Nephron (organoid): ENCODE data around the gene PCCA.

ENCODE experiments used
- H3K27ac Mint-ChIP-seq, 3 experiments: 2 replicates each; pipeline ENCODE4 v1.8.0; 2020; ENCODE audit warnings: mixed read lengths in 3 of 3, mild to moderate bottlenecking in 2 of 3, moderate library complexity in 1 of 3
- H3K27me3 Mint-ChIP-seq: 2 replicates; pipeline ENCODE4 v1.8.0; 2021; ENCODE audit warnings: low read depth, mild to moderate bottlenecking, moderate library complexity, mixed read lengths
- H3K36me3 Mint-ChIP-seq: 2 replicates; pipeline ENCODE4 v1.8.0; 2020; ENCODE audit warnings: low read depth, mixed read lengths
- H3K4me1 Mint-ChIP-seq: 2 replicates; pipeline ENCODE4 v1.8.0; 2020; ENCODE audit warnings: mixed read lengths
- H3K4me3 Mint-ChIP-seq, 3 experiments: 2 replicates each; pipeline ENCODE4 v1.8.0; 2020; ENCODE audit warnings: mild to moderate bottlenecking in 3 of 3, mixed read lengths in 3 of 3, moderate library complexity in 2 of 3
- H3K9me3 Mint-ChIP-seq: 2 replicates; pipeline ENCODE4 v1.8.0; 2020; ENCODE audit warnings: mixed read lengths
- CTCF ChIP-seq, 3 experiments: fragments of 200-600 bp; sonication (generic); IDR thresholded peaks; one replicate each; pipeline ENCODE4 v1.5.0; 2021; ENCODE audit warnings: antibody characterized with exemption in 3 of 3; ENCODE audit not compliant: unreplicated experiment in 3 of 3

The PCCA gene

GRCh38 chr13:100561599-100562204, 472.8 kb downstream of the PCCA start:
- H3K27ac Mint-ChIP-seq = no peak overlapping the region
- no peaks in the 10 kb centered on the region for H3K4me1 Mint-ChIP-seq
- no peak overlapping the region for H3K4me3 Mint-ChIP-seq
- peaks cover 2% of the 10 kb centered on the region for H3K9me3 Mint-ChIP-seq
- TF ChIP-seq CTCF (IDR thresholded peaks at IDR 0.05; ENCODE audit: unreplicated experiment in 3 of 3) = no peak
- peaks cover 9% of the 10 kb centered on the region for H3K27me3 Mint-ChIP-seq
- H3K36me3 Mint-ChIP-seq = peaks cover 5% of the 10 kb centered on the region

- peaks cover 9% of the 10 kb centered on the region for H3K36me3 Mint-ChIP-seq
- H3K27me3 Mint-ChIP-seq = peaks cover 9% of the 10 kb centered on the region
- H3K4me3 Mint-ChIP-seq = no peak overlapping the region
- peaks cover 2% of the 10 kb centered on the region for H3K9me3 Mint-ChIP-seq
- no peak overlapping the region for H3K27ac Mint-ChIP-seq
- H3K4me1 Mint-ChIP-seq = no peaks in the 10 kb centered on the region
- no peak for TF ChIP-seq CTCF (IDR thresholded peaks at IDR 0.05; ENCODE audit: unreplicated experiment in 3 of 3)
Observed at GRCh38 chr13:100563779-100564178, 474.9 kb downstream of the PCCA start.

- no peak for TF ChIP-seq CTCF (IDR thresholded peaks at IDR 0.05; ENCODE audit: unreplicated experiment in 3 of 3)
- peaks cover 9% of the 10 kb centered on the region for H3K27me3 Mint-ChIP-seq
- H3K4me1 Mint-ChIP-seq = no peaks in the 10 kb centered on the region
- H3K4me3 Mint-ChIP-seq = no peak overlapping the region
- peaks cover 9% of the 10 kb centered on the region for H3K36me3 Mint-ChIP-seq
- H3K9me3 Mint-ChIP-seq = peaks cover 4% of the 10 kb centered on the region
- H3K27ac Mint-ChIP-seq = no peak overlapping the region
Observed at GRCh38 chr13:100564444-100565223, 475.7 kb downstream of the PCCA start.

GRCh38 chr13:100565286-100565685, 476.4 kb downstream of the PCCA start:
- no peak overlapping the region for H3K27ac Mint-ChIP-seq
- peaks cover 9% of the 10 kb centered on the region for H3K27me3 Mint-ChIP-seq
- no peak for TF ChIP-seq CTCF (IDR thresholded peaks at IDR 0.05; ENCODE audit: unreplicated experiment in 3 of 3)
- peaks cover 5% of the 10 kb centered on the region for H3K9me3 Mint-ChIP-seq
- H3K36me3 Mint-ChIP-seq = peaks cover 14% of the 10 kb centered on the region
- no peak overlapping the region for H3K4me3 Mint-ChIP-seq
- H3K4me1 Mint-ChIP-seq = no peaks in the 10 kb centered on the region

- Mint-ChIP-seq H3K9me3 (peaks cover 5% of the 10 kb centered on the region), H3K27ac (no peak overlapping the region)
Observed at GRCh38 chr13:100566543-100566942, 477.6 kb downstream of the PCCA start.

More at GRCh38 chr13:100566543-100566942, 477.6 kb downstream of the PCCA start:
- Mint-ChIP-seq H3K4me3 (no peak overlapping the region), H3K27me3 (peaks cover 9% of the 10 kb centered on the region), H3K4me1 (no peaks in the 10 kb centered on the region), H3K36me3 (peaks cover 14% of the 10 kb centered on the region)
- no peak for TF ChIP-seq CTCF (IDR thresholded peaks at IDR 0.05; ENCODE audit: unreplicated experiment in 3 of 3)
